Activated CD8-positive, alpha-beta memory T cell treated with anti-CD3 and anti-CD28 coated beads for 1 hour (primary cell): ENCODE data around the gene SH3RF1.
"Not testable (repeated sequence)": the region's sequence is repeated elsewhere in the genome, so short reads cannot be mapped to it uniquely, and the experiment has no call there.

ENCODE experiments used
- DNase-seq, 2 donors: peaks; one replicate each; pipeline ENCODE4 v3.0.0-alpha.2; 2020; ENCODE audit warnings: low read depth in 1 of 2; ENCODE audit errors: extremely low read depth in 1 of 2

Gene SH3RF1

DNA sequence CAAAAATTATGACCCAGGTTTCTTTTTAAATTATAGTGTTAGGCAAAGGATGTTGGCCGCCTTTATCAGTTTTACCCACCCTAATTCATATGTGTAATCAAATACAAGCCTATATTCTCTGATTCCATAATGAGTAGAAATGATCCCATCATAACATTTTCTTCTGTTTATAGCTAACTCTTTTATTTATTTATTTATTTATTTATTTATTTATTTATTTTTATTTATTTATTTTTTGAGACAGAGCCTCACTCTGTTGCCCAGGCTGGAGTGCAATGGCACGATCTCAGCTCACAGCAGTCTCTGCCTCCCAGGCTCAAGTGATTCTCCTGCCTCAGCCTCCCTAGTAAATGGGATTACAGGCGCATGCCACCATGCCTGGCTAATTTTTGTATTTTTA lies 7.1 kb upstream of the SH3RF1 start:
- not testable (repeated sequence) for DNase-seq

DNA sequence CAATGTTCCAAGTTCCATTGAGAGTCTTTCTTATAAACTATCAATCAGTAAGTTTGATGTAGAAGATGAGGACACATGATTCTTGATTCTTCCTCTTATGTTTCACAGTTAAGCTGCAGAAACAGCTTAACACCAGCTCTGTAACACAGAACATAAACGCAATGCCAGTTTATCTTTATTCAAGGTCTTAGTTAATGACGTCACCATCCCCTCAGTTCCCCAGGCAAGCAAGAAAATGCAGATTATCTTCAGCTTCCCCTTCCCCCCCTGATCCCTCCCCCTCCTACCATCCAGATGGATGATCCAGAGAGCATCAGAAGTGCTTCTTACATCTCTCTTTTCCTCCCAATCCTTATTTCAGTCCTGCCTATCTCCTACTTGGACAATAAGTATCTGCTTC lies 4.4 kb upstream of the SH3RF1 start:
- DNase-seq: no peak

DNA sequence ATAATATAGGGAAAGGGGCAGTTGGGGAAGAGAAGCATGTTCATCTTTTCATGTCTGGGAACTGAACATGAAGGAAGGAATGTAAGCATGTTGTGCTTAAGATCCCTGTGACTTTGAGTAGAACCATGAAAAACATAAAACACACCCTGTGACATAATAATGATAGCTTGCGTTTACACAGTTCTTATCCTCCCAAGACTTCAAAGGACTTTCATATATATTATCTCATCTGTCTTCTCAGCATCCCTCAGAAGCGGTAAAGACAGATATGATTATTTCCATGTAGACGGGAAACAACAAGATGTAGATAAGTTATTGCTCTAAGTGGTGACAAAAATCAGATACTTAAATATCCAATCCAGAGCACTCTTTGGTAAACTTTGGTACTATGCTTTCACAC lies 3.3 kb upstream of the SH3RF1 start:
- no peak for DNase-seq

DNA sequence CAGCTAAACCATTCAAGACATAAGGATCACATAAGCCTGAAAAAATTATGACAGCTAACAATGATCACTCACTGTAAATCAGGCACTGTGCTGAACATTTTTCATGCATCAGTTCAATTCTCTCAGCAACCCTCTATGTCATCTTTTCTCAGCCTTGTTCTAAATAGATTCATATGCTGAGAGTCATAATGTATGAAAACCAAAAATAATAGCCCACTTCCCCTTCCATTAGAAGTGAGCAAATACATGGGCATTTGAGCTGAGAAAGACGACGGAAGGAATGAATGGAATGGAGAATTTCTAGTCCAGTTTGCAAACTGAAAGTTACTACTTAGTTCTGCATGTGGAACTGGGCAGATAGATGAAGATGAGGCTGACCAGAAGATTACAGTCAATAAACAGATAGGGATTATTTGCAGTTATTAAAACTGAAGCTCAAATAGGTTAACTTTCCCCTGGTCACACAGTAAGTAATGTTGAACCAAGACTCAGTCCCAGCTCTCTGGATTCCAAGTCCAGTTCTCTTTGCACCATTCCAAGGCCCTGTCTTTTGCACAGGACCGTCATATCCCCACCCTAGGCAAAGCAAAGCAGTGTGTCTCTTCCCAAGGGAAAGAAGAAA lies 1.6 kb upstream of the SH3RF1 start:
- DNase-seq: no peak

DNA sequence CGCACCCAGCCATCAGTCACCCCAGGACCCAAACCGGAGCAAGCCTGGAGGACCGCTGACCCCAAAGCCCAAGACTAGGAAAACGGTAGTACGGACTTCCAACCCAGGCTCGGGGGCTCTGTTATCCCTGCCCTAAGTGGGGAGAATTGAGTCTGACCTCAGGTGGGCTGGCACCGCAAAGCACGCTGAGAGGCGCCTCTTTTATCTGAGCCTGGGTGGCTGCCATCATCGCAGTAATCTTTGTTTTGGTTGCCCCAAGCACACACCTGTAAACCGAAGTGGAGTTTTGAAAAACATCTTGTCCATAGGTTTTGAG lies 894 bp upstream of the SH3RF1 start:
- DNase-seq: no peak

DNA sequence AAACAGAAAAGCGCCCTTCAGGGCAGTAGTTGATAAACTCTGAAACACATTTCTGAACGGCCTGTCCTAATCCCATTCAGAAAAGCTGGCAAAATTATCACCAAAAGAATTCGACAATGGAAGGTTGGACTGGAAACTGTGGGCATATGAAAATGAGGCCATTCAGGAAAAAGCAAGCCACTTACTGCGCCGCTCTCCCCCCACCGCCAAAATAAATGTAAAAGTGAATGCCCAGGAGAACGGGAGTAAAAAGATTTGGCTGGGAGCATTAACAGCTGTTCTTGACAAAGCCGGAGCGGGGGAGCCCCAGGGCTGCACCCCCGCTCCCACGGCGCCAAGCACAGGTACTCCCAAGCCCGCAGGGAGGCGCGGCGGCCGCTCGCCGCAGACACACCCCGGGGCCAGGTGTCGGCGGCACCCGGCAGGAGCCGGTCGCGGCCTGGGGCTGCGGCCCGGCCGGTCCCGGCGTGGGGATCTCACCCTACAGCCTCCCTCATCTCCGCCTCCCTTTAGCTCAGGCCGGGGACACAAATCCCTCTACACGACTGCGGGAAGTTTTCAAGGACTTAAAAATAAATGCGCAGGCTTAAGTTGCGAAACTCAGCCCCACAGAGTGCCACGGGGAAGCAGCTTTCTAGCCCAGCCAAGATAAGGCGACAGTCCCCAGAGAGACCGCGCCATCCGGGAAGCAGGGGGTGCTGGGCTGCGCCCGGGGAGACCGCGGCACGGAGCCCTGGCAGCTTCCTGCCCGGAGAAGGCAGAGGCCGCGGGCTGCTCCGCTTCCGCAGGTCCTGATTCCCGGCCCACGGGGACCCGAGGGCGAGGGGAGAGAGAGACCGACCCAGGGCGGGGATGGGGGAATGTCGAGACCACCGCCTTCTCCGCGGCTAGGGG lies 593 bp downstream of the SH3RF1 start:
- no peak for DNase-seq

DNA sequence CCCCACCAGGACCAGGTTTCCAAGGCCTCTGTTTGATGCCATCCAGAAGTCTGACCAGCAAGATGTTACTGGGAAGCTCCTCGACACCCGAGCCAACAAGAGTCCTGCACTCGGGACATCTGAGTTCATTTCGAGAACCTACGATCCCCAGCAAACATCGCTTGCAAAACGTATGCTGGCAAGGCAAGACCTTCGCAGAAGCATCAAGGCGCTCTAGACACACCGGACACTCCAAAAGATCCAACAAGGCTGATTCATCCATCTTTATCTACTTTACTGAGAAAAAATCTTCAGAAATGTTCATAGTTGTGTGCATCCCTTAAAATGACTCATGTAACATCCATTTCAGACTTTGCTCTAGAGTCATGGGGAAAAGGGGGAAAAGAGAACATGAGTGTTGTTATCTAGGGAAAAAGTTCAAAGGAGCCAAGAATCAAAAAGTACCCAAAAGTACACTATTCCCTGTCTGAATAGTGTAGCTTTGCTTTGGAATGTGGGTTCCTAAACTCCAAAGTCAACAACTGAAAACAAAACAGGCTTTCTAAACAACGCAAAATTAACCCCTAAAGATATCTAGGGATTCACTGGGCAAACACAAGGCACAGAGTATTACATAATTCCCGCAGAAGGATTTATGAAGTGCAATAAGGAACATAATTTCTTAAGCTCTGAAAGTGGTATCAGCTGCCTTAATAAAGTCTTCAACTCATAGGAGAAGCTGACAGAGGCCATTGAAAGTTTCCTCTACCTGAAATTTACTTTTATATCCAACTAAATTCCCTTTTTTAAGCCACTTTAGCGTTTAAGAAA lies 1.6 kb downstream of the SH3RF1 start:
- DNase-seq: no peak

DNA sequence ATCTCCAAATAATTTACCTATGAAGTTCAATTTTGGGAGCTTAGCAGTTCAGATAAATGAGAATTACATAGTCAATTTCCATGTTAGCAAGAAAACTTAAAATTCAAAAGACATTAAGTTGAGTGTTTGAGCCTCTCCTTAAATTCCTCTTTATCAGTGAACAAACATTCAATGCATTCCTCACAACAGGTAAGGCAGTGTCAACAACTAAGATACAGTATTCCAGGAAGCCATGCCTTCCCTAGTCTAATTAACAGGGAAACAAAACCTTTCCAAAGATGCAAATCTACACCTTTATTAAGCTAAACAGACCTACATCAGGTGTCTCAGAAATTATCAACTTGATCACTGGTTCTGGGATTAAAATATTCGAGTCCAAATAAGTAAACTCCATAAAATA lies 3.7 kb downstream of the SH3RF1 start:
- no peak for DNase-seq

DNA sequence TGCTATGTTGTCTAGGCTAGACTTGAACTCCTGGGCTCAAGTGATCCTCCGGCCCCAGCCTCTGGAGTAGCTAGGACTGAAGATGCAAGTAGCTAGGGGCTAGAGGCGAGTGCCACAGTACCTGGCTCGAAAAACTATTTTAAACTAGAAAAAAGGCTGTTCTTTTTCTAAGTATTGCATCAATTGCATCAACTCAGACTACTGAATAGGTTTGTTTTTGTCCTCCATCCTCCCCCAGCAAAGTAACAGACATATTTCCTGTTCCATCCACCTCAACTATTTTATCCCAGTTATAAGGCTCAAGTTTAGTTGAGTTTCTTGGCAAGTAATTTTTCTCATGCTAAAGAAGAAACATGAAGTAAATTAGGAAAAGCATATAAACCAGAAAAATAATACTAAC lies 4.1 kb downstream of the SH3RF1 start:
- DNase-seq: no peak

DNA sequence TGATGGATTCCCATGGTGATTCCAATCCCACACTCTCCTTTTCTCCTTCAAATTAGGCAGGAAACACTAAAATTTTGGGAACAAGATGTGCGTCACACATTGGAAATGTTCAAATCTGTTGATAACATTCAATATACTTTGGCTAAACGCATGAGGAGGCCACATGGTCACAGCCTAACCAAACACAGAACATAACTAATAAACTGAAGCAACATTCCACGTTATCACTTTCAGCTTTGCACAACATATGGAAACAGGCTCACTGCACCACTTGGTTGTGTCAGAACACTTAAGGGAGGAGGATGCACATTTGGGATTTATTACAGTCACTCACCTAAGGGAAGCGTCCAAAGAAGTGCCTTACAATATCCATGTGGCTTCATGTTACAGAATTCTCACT lies 4.7 kb downstream of the SH3RF1 start:
- no peak for DNase-seq

DNA sequence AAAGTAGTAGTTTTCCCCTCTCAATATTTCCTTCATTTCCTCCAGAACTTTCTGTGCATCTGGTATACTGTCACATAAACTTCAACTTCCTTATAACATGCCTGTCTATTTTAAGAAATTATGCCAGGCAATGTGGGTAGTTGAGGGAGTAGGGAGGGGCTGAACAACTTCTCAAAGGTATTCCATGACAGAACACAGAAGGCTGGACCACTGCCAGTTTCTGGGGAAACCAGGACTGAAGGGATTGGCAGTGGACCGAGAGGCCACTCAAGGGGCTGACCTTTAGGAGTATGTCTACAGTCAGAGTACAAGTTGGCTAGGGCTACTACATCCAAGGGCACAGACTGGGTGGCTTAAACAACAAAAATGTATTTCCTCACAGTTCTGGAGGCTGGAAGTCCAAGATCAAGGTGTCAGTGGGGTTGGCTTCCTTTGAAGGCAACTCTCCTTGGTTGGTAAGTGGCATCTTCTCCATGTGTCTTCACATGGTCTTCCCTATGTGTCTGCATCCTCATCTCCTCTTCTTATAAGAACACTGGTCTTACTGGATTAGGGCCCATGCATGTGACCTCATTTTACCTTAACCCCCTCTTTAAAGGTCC lies 6.9 kb downstream of the SH3RF1 start:
- DNase-seq: no peak

DNA sequence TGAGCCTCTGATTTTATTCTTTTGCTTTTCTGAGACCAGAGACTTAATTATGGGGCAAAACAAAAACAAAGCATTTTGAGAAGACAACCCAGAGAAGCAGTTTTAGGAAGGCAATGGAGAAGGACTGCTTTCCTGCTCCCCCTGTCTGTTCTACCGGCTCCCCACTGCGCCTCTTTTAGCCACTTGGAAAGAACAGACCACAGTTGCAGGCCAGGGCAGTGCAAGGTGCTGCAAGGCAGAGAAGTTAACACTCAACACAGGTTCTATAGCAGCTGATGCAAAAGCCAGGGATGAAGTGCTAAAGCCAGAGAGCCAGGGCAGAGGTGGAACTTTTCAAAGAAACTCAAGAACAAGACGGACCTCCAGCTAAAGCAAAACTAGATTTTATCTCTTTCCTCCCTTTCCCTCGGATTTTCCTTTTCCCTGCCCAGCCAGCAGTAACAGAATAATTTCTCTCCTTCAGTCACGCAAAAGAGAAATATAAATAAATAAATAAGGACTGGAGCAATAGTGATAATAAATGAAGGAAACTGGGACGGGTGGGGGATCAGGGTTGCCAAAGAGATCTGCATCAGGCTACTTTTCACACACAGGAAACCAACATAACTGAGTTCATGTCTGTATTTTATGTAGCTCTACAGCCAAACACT lies 10.4 kb downstream of the SH3RF1 start:
- DNase-seq: no peak

DNA sequence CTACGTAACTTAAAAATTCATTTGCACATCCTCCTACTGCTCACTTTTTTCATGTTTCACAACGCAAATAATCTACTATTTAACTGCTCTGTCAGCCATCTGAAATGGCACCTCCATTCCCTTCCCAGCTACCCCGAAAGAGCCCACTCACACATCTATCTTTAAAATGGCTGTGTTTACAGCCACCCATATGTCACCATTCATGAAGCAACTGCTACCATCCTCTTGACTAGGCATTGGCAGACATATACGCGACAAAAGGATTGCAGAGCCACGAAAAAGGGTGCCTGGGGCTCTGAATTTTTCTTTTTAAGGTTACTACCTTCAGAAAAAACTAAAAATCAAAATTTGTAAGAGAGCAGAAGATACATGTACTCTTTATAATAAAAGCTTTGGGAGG lies 11.5 kb downstream of the SH3RF1 start:
- DNase-seq: no peak

DNA sequence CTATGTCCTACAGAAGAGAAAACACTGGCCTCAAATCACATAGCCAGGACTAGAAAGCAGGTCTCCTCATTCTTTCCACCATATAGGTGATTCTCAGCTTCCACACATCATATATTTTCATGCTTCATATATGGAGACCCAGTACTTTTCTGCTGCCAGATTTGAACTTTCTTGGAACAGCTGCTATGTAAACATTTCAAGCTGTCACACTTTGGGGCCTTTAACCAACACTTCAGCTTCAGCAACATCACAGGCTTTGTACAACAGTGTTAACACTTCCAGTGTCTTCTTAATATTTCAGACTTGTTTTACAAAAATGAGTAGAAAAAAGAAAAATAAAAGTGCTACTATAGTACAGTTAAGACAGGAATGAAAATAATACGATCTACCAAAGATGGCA lies 12.6 kb downstream of the SH3RF1 start:
- DNase-seq: no peak

DNA sequence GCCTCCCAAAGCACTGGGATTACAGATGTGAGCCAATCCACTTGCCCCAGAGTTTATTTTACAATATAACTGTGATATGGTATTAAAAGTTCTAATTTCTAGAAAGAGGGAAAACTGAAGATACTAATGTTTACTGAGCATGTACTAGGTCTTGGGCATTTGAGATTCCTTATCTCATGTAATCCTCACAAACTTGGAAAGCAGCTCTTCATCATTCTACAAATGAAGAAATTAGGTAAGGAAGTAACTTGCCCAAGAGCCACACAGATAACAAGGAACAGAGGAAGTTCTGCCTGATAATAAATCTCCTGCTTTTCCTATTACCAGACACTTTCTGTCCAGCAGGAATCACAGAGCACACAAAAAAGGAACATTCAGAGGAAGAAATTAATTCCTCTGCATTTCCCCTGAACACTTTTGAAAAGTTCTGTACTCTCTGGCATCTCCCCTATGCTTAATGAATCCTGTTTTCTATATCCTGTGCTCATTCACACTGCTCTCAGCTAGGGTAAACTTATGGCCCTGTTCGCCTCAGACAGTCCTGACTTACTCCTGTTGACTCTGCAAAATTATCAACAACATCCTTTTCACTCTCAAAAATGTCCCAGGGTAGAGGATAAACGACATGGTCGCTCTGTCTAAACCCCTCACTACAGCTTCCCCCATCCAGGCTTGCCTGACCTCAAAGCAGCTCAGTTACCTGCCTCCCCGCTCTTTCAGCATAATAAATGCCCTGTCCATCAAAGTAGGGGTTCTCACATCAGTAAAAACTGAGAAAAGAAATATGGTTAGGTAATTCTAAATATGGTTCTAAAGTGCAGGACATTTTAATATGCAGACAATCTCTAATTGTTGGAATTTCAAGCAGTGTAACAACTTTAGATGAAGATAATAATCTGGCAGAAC lies 13.6 kb downstream of the SH3RF1 start:
- DNase-seq: no peak

DNA sequence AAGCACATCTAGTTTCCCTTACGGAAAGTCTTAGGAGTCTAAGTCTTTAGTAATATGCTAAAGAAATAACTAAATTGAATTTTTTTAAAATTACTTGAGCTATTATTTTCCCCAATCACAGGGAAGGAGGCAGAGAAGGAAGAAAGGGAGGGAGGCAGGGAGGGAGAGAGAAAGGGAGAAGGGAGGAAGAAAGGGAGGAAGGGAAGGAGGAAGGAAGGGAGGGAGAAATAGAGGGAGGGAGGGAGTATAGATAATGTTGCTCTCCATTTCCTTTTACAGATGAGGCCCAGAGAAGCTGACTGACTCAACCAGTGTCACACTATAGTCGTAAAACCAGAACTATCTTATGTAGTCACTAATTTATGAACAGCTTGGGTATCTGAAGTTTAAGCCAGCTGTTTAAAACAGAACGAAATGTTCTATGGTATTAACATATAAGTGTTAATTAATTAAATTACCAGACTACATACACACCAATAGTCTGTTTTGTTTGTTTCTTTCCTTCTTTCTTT lies 14.6 kb downstream of the SH3RF1 start:
- no peak for DNase-seq

DNA sequence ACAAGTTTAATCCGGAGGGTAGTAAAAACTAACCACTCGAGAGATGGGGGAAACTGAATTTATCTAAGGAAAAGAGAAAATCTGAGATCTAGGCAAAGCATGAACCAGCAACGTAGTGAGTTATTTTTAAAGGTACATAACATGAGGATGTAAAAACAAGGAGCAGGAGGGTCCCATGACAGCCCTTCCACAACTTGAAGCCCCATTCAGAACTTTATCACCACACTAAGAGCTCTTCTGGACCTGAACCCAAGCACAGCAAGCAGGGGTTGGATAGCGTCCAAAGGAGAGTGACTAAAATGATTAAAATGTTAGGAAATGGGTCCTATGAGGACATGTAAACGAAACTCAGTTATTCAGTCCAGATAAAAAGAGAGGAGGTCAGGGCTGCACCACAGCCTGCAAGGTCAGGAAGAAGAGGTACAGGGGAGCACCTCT lies 16.2 kb downstream of the SH3RF1 start:
- DNase-seq: no peak

DNA sequence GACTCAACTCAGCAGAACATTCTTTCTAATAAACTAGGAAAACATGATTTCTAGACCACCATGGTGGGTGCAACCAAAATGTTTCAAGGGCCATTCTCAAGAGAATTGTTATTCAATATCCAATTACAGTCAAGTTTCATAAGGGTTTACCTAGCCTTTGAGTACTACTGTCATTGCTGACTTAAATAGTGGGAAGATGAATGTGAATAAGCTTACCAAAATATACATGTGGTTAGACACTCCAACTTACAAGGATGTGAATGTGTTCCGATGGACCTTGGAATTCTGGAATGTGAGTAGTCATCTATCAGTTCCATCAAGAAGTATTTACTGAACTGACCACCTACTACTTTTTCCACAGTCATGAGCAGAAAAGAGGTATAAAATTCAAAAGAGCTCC lies 16.9 kb downstream of the SH3RF1 start:
- no peak for DNase-seq

DNA sequence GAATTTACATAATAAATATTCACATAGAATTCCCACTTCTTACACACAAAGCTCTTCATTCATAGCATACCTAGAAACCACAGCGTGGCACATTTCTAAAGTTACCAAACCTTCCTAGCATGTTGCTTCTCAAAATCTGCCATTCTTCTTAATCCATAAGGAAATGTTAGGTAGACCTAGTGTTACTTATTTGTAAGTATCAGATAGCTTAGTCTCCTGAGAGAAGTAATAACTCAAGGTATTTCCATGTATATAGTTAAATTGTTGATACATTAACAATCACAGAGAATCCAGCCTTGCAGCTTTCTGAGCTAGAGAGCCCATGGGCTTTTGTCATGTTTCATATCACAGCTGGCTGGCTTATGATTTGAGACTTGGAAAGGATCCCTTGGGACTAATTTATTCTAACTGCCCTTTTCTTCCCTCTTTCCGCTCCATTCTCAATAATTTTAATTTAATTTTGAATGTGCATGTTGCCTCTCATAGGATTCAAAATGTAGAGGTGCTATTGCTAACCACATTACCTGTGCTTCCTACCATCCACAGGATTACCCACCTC lies 17.6 kb downstream of the SH3RF1 start:
- DNase-seq: no peak
